ENCODE measurements around the gene CAMK2D.

The CAMK2D gene

DNA sequence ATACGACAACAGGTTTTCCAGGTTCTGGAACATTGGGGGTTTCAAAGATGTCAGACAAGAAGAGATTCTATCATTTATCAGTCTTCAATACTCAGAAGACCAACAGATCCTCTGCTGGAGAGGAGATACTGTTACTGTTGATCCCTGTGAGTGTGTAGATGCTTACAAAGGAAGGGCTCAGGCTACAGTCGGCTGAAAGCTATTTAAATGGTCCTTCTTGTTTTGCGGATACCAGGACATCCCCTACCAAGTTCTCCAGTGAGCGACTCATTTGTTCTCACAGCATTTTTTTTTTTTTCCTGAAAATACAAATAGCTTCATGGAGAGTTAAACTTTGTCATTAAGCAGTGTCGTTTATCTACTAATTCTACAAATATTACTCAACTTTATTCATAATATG is 201.6 kb downstream of the CAMK2D start:
- no peak overlapping the region for H2BK12ac ChIP-seq (ENCODE audit: low read length)
- H2BK120ac ChIP-seq (ENCODE audit: low read depth, low read length) = no peak overlapping the region
- H3K27me3 ChIP-seq (ENCODE audit: control insufficient read depth in 3 of 3, insufficient read depth in 3 of 3, low read depth in 1 of 3, low read length in 3 of 3) = no peaks in the 10 kb centered on the region
- H2AFZ ChIP-seq (ENCODE audit: low read length) = no peak overlapping the region
- H3K9ac ChIP-seq (ENCODE audit: low read depth, low read length, poor library complexity) = no peak overlapping the region
- H3K36me3 ChIP-seq (replicated peaks in 1 of 2; ENCODE audit: control insufficient read depth in 2 of 2, insufficient read depth in 2 of 2, low read length in 2 of 2) = no peaks in the 10 kb centered on the region
- H3K4ac ChIP-seq (ENCODE audit: low read length) = no peak overlapping the region
- no peak overlapping the region for H2BK15ac ChIP-seq (ENCODE audit: low read length)
- H3K14ac ChIP-seq (ENCODE audit: low read length) = no peak overlapping the region
- no peak overlapping the region for H3K4me2 ChIP-seq (ENCODE audit: insufficient read depth, low read length, poor library complexity, severe bottlenecking)
- no peaks in the 10 kb centered on the region for H3K4me1 ChIP-seq (ENCODE audit: control insufficient read depth in 2 of 2, insufficient read depth in 1 of 2, low read depth in 1 of 2, low read length in 2 of 2)
- no peak overlapping the region for H3K18ac ChIP-seq (ENCODE audit: low read length)
- no peak overlapping the region for H3K23ac ChIP-seq (ENCODE audit: low read depth, low read length, poor library complexity)
- H3K4me3 ChIP-seq (ENCODE audit: low read length in 2 of 2) = no peak overlapping the region
- no peak overlapping the region for H3K27ac ChIP-seq (replicated peaks; ENCODE audit: low read length)
- no peak for DNase-seq (ENCODE audit: low spot score)
- H4K91ac ChIP-seq (ENCODE audit: low read depth, low read length, poor library complexity) = no peak overlapping the region
- no peaks in the 10 kb centered on the region for H3K9me3 ChIP-seq (replicated peaks in 1 of 2; ENCODE audit: control insufficient read depth in 2 of 2, insufficient read depth in 1 of 2, low read depth in 1 of 2, low read length in 2 of 2)
- no peak overlapping the region for H2BK5ac ChIP-seq (ENCODE audit: low read length)
- no peak overlapping the region for H2AK5ac ChIP-seq (ENCODE audit: low read depth, low read length)
- no peaks in the 10 kb centered on the region for H3K79me1 ChIP-seq (ENCODE audit: low read depth, low read length)
- no peak overlapping the region for H4K8ac ChIP-seq (ENCODE audit: low read depth, low read length)
- WGBS, 2 donors (ENCODE audit: extremely low coverage in 2 of 2, insufficient read length in 2 of 2, insufficient replicate concordance in 1 of 2) = no CpG with 5 or more reads among the region's 5 CpGs

GRCh38 chr4:113556382-113557134 is 205.0 kb downstream of the CAMK2D start:
- WGBS, 2 donors (ENCODE audit: extremely low coverage in 2 of 2, insufficient read length in 2 of 2, insufficient replicate concordance in 1 of 2) = no CpG with 5 or more reads among the region's 4 CpGs
- H3K18ac ChIP-seq (ENCODE audit: low read length) = no peak overlapping the region
- H3K9me3 ChIP-seq (replicated peaks in 1 of 2; ENCODE audit: control insufficient read depth in 2 of 2, insufficient read depth in 1 of 2, low read depth in 1 of 2, low read length in 2 of 2) = no peaks in the 10 kb centered on the region

GRCh38 chr4:113555868-113556267 is 205.7 kb downstream of the CAMK2D start:
- Histone ChIP-seq H3K9me3 (replicated peaks in 1 of 2; ENCODE audit: control insufficient read depth in 2 of 2, insufficient read depth in 1 of 2, low read depth in 1 of 2, low read length in 2 of 2) (no peaks in the 10 kb centered on the region), H2AK5ac (ENCODE audit: low read depth, low read length) (no peak overlapping the region), H3K27me3 (ENCODE audit: control insufficient read depth in 3 of 3, insufficient read depth in 3 of 3, low read depth in 1 of 3, low read length in 3 of 3) (no peaks in the 10 kb centered on the region), H4K8ac (ENCODE audit: low read depth, low read length) (no peak overlapping the region), H4K91ac (ENCODE audit: low read depth, low read length, poor library complexity) (no peak overlapping the region), H2BK12ac (ENCODE audit: low read length) (no peak overlapping the region), H2BK15ac (ENCODE audit: low read length) (no peak overlapping the region), H3K4me2 (ENCODE audit: insufficient read depth, low read length, poor library complexity, severe bottlenecking) (no peak overlapping the region), H3K4me3 (ENCODE audit: low read length in 2 of 2) (no peak overlapping the region), H3K18ac (ENCODE audit: low read length) (no peak overlapping the region), H3K79me1 (ENCODE audit: low read depth, low read length) (no peaks in the 10 kb centered on the region), H2BK5ac (ENCODE audit: low read length) (no peak overlapping the region), H2BK120ac (ENCODE audit: low read depth, low read length) (no peak overlapping the region), H3K4me1 (ENCODE audit: control insufficient read depth in 2 of 2, insufficient read depth in 1 of 2, low read depth in 1 of 2, low read length in 2 of 2) (no peaks in the 10 kb centered on the region), H3K14ac (ENCODE audit: low read length) (no peak overlapping the region), H3K23ac (ENCODE audit: low read depth, low read length, poor library complexity) (no peak overlapping the region), H3K9ac (ENCODE audit: low read depth, low read length, poor library complexity) (no peak overlapping the region), H3K4ac (ENCODE audit: low read length) (no peak overlapping the region), H3K36me3 (replicated peaks in 1 of 2; ENCODE audit: control insufficient read depth in 2 of 2, insufficient read depth in 2 of 2, low read length in 2 of 2) (no peaks in the 10 kb centered on the region), H2AFZ (ENCODE audit: low read length) (no peak overlapping the region), H3K27ac (replicated peaks; ENCODE audit: low read length) (no peak overlapping the region)
- no peak for DNase-seq (ENCODE audit: low spot score)
- no CpG with 5 or more reads among the region's 5 CpGs for WGBS, 2 donors (ENCODE audit: extremely low coverage in 2 of 2, insufficient read length in 2 of 2, insufficient replicate concordance in 1 of 2)

More at GRCh38 chr4:113556382-113557134, 205.0 kb downstream of the CAMK2D start:
- H3K79me1 ChIP-seq (ENCODE audit: low read depth, low read length) = no peaks in the 10 kb centered on the region
- DNase-seq (ENCODE audit: low spot score) = no peak
- no peak overlapping the region for H2BK120ac ChIP-seq (ENCODE audit: low read depth, low read length)
- H2AFZ ChIP-seq (ENCODE audit: low read length) = no peak overlapping the region
- no peak overlapping the region for H2BK15ac ChIP-seq (ENCODE audit: low read length)
- no peak overlapping the region for H3K4me3 ChIP-seq (ENCODE audit: low read length in 2 of 2)
- H3K4me2 ChIP-seq (ENCODE audit: insufficient read depth, low read length, poor library complexity, severe bottlenecking) = no peak overlapping the region
- no peak overlapping the region for H3K4ac ChIP-seq (ENCODE audit: low read length)
- H4K8ac ChIP-seq (ENCODE audit: low read depth, low read length) = no peak overlapping the region
- H4K91ac ChIP-seq (ENCODE audit: low read depth, low read length, poor library complexity) = no peak overlapping the region
- H3K14ac ChIP-seq (ENCODE audit: low read length) = no peak overlapping the region
- no peaks in the 10 kb centered on the region for H3K27me3 ChIP-seq (ENCODE audit: control insufficient read depth in 3 of 3, insufficient read depth in 3 of 3, low read depth in 1 of 3, low read length in 3 of 3)
- H2BK5ac ChIP-seq (ENCODE audit: low read length) = no peak overlapping the region
- H3K23ac ChIP-seq (ENCODE audit: low read depth, low read length, poor library complexity) = no peak overlapping the region
- H3K9ac ChIP-seq (ENCODE audit: low read depth, low read length, poor library complexity) = no peak overlapping the region
- no peak overlapping the region for H2AK5ac ChIP-seq (ENCODE audit: low read depth, low read length)
- no peaks in the 10 kb centered on the region for H3K4me1 ChIP-seq (ENCODE audit: control insufficient read depth in 2 of 2, insufficient read depth in 1 of 2, low read depth in 1 of 2, low read length in 2 of 2)
- H2BK12ac ChIP-seq (ENCODE audit: low read length) = no peak overlapping the region
- no peaks in the 10 kb centered on the region for H3K36me3 ChIP-seq (replicated peaks in 1 of 2; ENCODE audit: control insufficient read depth in 2 of 2, insufficient read depth in 2 of 2, low read length in 2 of 2)
- H3K27ac ChIP-seq (replicated peaks; ENCODE audit: low read length) = no peak overlapping the region

GRCh38 chr4:113553082-113553481 is 208.5 kb downstream of the CAMK2D start:
- Histone ChIP-seq H3K4me2 (ENCODE audit: insufficient read depth, low read length, poor library complexity, severe bottlenecking) (no peak overlapping the region), H2BK12ac (ENCODE audit: low read length) (no peak overlapping the region), H3K36me3 (replicated peaks in 1 of 2; ENCODE audit: control insufficient read depth in 2 of 2, insufficient read depth in 2 of 2, low read length in 2 of 2) (no peaks in the 10 kb centered on the region), H3K27me3 (ENCODE audit: control insufficient read depth in 3 of 3, insufficient read depth in 3 of 3, low read depth in 1 of 3, low read length in 3 of 3) (no peaks in the 10 kb centered on the region), H2BK5ac (ENCODE audit: low read length) (no peak overlapping the region), H3K9me3 (replicated peaks in 1 of 2; ENCODE audit: control insufficient read depth in 2 of 2, insufficient read depth in 1 of 2, low read depth in 1 of 2, low read length in 2 of 2) (no peaks in the 10 kb centered on the region), H3K4me3 (ENCODE audit: low read length in 2 of 2) (no peak overlapping the region), H4K91ac (ENCODE audit: low read depth, low read length, poor library complexity) (no peak overlapping the region), H2AK5ac (ENCODE audit: low read depth, low read length) (no peak overlapping the region), H2AFZ (ENCODE audit: low read length) (no peak overlapping the region), H3K9ac (ENCODE audit: low read depth, low read length, poor library complexity) (no peak overlapping the region), H2BK15ac (ENCODE audit: low read length) (no peak overlapping the region), H3K4ac (ENCODE audit: low read length) (no peak overlapping the region), H4K8ac (ENCODE audit: low read depth, low read length) (no peak overlapping the region), H3K14ac (ENCODE audit: low read length) (no peak overlapping the region), H3K18ac (ENCODE audit: low read length) (no peak overlapping the region), H3K79me1 (ENCODE audit: low read depth, low read length) (no peaks in the 10 kb centered on the region), H3K4me1 (ENCODE audit: control insufficient read depth in 2 of 2, insufficient read depth in 1 of 2, low read depth in 1 of 2, low read length in 2 of 2) (no peaks in the 10 kb centered on the region), H3K27ac (replicated peaks; ENCODE audit: low read length) (no peak overlapping the region), H3K23ac (ENCODE audit: low read depth, low read length, poor library complexity) (no peak overlapping the region), H2BK120ac (ENCODE audit: low read depth, low read length) (no peak overlapping the region)
- no peak for DNase-seq (ENCODE audit: low spot score)
- no CpG with 5 or more reads among the region's 3 CpGs for WGBS, 2 donors (ENCODE audit: extremely low coverage in 2 of 2, insufficient read length in 2 of 2, insufficient replicate concordance in 1 of 2)
